Measurements from ENCODE around the gene RERE.
"Not testable (repeated sequence)": the region's sequence is repeated elsewhere in the genome, so short reads cannot be mapped to it uniquely, and the experiment has no call there.

RERE gene

DNA sequence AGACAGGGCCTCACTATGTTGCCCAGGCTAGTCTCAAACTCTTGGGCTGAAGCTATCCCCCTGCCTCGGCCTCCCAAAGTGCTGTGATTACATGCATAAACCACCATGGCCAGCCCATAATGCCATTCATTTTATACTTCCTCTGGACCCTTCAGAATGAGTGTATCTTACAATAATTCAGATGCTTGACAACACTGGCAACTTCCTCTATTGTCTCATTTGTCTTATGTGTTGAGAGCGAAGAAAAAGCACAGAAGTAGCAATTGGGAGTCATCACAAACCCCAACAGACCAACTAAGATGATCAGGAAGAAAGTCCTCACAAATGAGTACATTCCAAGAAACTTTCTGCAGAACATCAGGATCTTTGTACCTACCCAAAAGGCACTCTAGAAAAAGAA lies 191.9 kb downstream of the RERE start:
- no peaks in the 10 kb centered on the region for H3K27me3 ChIP-seq (ENCODE audit: insufficient read depth, low read length)
- no CpG with 5 or more reads among the region's 2 CpGs for WGBS (ENCODE audit: extremely low coverage, insufficient coverage, insufficient read length)
- no peak overlapping the region for H3K18ac ChIP-seq (ENCODE audit: low read length)

DNA sequence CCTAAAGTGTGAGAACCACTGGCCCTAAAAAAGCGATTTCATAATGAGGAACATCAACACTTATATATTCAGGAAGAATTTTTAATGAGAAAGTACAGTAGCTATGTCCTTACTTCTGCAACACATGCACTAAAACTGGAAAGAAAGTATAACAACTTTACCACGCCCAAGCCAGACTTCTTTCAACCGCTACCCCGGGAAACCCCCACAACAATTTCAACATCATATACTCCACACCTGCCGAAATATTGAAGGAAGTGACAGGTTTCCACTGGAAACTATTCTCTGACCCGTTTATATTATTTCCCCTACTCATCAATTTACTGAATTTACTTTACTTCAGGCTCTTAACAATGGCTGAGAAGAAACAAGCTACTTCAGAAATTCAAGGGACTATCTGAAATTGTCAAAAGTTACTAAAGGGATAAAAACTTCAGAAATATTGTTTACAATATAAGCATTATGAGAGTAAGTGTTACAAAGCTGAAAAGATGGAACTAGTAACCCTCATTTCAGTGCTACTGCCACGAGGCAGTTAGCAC lies 193.7 kb downstream of the RERE start:
- H3K4me2 ChIP-seq (ENCODE audit: low read length); H4K91ac ChIP-seq (ENCODE audit: low read depth, low read length); H3K79me1 ChIP-seq (ENCODE audit: low read length); H3K27ac ChIP-seq (ENCODE audit: low read depth, low read length); H3K9ac ChIP-seq (ENCODE audit: low read length); H3K18ac ChIP-seq (ENCODE audit: low read length); H3K27me3 ChIP-seq (ENCODE audit: insufficient read depth, low read length); H2BK5ac ChIP-seq (ENCODE audit: low read depth, low read length, poor library complexity); H3K4ac ChIP-seq (ENCODE audit: low read depth, low read length); H2BK120ac ChIP-seq (ENCODE audit: insufficient read depth, low read length, poor library complexity); H3K23ac ChIP-seq (ENCODE audit: low read length); H2AK5ac ChIP-seq (ENCODE audit: low read length); H3K14ac ChIP-seq (ENCODE audit: low read length); H2AFZ ChIP-seq (ENCODE audit: insufficient read depth, low read length, poor library complexity); H3K4me3 ChIP-seq (ENCODE audit: low read depth, low read length); H4K8ac ChIP-seq (ENCODE audit: low read depth, low read length); H3K79me2 ChIP-seq (ENCODE audit: control insufficient read depth, insufficient read depth, low read length, poor library complexity); H3K36me3 ChIP-seq (ENCODE audit: control insufficient read depth in 1 of 2, insufficient read depth in 2 of 2, low read length in 2 of 2); H4K12ac ChIP-seq (ENCODE audit: low read depth, low read length); H3K9me3 ChIP-seq (ENCODE audit: insufficient read depth, low read depth, low read length); H2BK12ac ChIP-seq (ENCODE audit: low read length); DNase-seq: not testable (repeated sequence)
- peaks cover 8 to 14% of the 10 kb centered on the region in 2 experiments for H3K4me1 ChIP-seq (ENCODE audit: control insufficient read depth in 1 of 2, insufficient read depth in 2 of 2, low read length in 2 of 2)
- WGBS (ENCODE audit: extremely low coverage, insufficient coverage, insufficient read length): no CpG with 5 or more reads among the region's 7 CpGs

More for the DNA sequence above, 191.9 kb downstream of the RERE start:
- Histone ChIP-seq H3K23ac (ENCODE audit: low read length) (no peak overlapping the region), H3K27ac (ENCODE audit: low read depth, low read length) (no peak overlapping the region), H3K79me2 (ENCODE audit: control insufficient read depth, insufficient read depth, low read length, poor library complexity) (no peaks in the 10 kb centered on the region), H4K8ac (ENCODE audit: low read depth, low read length) (no peak overlapping the region), H3K36me3 (ENCODE audit: control insufficient read depth in 1 of 2, insufficient read depth in 2 of 2, low read length in 2 of 2) (no peaks in the 10 kb centered on the region), H4K12ac (ENCODE audit: low read depth, low read length) (no peak overlapping the region), H2BK5ac (ENCODE audit: low read depth, low read length, poor library complexity) (no peak overlapping the region), H3K14ac (ENCODE audit: low read length) (no peak overlapping the region), H3K4me3 (ENCODE audit: low read depth, low read length) (no peak overlapping the region), H2BK12ac (ENCODE audit: low read length) (no peak overlapping the region), H2BK120ac (ENCODE audit: insufficient read depth, low read length, poor library complexity) (no peak overlapping the region), H3K4me1 (ENCODE audit: control insufficient read depth in 1 of 2, insufficient read depth in 2 of 2, low read length in 2 of 2) (peaks cover 8 to 16% of the 10 kb centered on the region in 2 experiments), H3K4me2 (ENCODE audit: low read length) (no peak overlapping the region), H2AK5ac (ENCODE audit: low read length) (no peak overlapping the region), H3K9ac (ENCODE audit: low read length) (no peak overlapping the region), H4K91ac (ENCODE audit: low read depth, low read length) (no peak overlapping the region), H3K9me3 (ENCODE audit: insufficient read depth, low read depth, low read length) (no peaks in the 10 kb centered on the region), H3K79me1 (ENCODE audit: low read length) (peaks cover 2% of the 10 kb centered on the region), H3K4ac (ENCODE audit: low read depth, low read length) (no peak overlapping the region), H2AFZ (ENCODE audit: insufficient read depth, low read length, poor library complexity) (no peak overlapping the region)
- no peak for DNase-seq

DNA sequence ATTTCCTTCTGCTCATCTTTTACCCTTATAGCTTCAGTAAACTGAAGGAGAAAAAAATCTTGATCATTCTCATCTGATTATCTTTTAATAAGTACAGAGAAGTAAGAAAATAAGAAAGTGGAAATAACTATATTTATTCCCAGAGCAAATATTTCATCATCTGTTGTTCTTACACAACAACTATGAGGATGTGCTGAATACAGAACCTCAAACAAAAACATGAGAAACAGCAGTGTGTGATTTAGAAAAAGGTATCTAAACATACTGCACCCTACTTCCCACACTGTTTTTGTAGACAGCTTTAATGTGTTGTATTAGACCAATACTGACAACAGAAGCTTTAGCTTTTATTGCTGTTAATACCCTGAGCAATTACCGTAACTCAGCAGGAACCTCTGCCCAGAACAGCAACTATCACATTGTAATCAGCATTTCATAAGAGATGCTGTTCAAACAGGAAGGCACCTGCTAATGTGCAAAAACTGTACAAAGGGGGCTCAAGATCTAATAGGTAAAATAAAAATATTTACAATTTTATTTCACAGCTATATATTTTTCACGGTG lies 195.6 kb downstream of the RERE start:
- not testable (repeated sequence) for H4K12ac ChIP-seq (ENCODE audit: low read depth, low read length); H2AFZ ChIP-seq (ENCODE audit: insufficient read depth, low read length, poor library complexity); H3K9ac ChIP-seq (ENCODE audit: low read length); H3K4me2 ChIP-seq (ENCODE audit: low read length); H2BK12ac ChIP-seq (ENCODE audit: low read length); H3K79me2 ChIP-seq (ENCODE audit: control insufficient read depth, insufficient read depth, low read length, poor library complexity); H3K36me3 ChIP-seq (ENCODE audit: control insufficient read depth in 1 of 2, insufficient read depth in 2 of 2, low read length in 2 of 2); H3K18ac ChIP-seq (ENCODE audit: low read length); H3K4me1 ChIP-seq (ENCODE audit: control insufficient read depth in 1 of 2, insufficient read depth in 2 of 2, low read length in 2 of 2); H2AK5ac ChIP-seq (ENCODE audit: low read length); H3K27me3 ChIP-seq (ENCODE audit: insufficient read depth, low read length); H3K9me3 ChIP-seq (ENCODE audit: insufficient read depth, low read depth, low read length); DNase-seq; H3K27ac ChIP-seq (ENCODE audit: low read depth, low read length); H3K79me1 ChIP-seq (ENCODE audit: low read length); H3K4ac ChIP-seq (ENCODE audit: low read depth, low read length); H3K23ac ChIP-seq (ENCODE audit: low read length); H4K91ac ChIP-seq (ENCODE audit: low read depth, low read length); H4K8ac ChIP-seq (ENCODE audit: low read depth, low read length); H2BK5ac ChIP-seq (ENCODE audit: low read depth, low read length, poor library complexity); H3K14ac ChIP-seq (ENCODE audit: low read length); H2BK120ac ChIP-seq (ENCODE audit: insufficient read depth, low read length, poor library complexity); H3K4me3 ChIP-seq (ENCODE audit: low read depth, low read length)
- WGBS (ENCODE audit: extremely low coverage, insufficient coverage, insufficient read length): no CpG with 5 or more reads among the region's 2 CpGs

DNA sequence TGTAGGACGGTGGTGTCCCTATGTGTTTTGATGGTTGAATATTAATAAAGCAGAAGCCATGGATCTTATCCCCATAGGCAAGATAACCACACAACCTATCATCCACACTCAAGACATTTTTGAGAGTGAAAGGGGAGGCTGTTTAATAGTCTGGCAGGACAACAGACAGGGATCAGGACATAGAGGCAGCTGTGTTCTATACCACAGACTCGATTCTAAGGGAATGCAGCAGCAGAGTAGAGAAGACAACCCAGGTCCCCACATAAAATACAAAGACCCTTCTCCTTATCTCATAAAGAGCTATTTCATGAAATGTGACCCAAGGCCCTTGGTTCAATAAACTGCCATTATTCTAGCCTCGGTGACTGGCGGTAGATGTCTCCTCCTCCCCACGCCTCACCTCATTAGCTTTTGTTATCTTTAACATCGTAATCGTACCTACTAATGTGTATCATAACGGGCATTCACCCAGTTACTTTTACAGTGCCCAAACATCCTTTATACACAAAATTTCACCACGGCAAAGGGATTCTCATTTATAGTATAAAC lies 196.3 kb downstream of the RERE start:
- H2AFZ ChIP-seq (ENCODE audit: insufficient read depth, low read length, poor library complexity); H3K14ac ChIP-seq (ENCODE audit: low read length); H3K27ac ChIP-seq (ENCODE audit: low read depth, low read length); H3K79me2 ChIP-seq (ENCODE audit: control insufficient read depth, insufficient read depth, low read length, poor library complexity); H4K12ac ChIP-seq (ENCODE audit: low read depth, low read length); H3K9ac ChIP-seq (ENCODE audit: low read length); H3K9me3 ChIP-seq (ENCODE audit: insufficient read depth, low read depth, low read length); H3K4ac ChIP-seq (ENCODE audit: low read depth, low read length); H3K27me3 ChIP-seq (ENCODE audit: insufficient read depth, low read length); H3K4me3 ChIP-seq (ENCODE audit: low read depth, low read length); H3K79me1 ChIP-seq (ENCODE audit: low read length); H2BK5ac ChIP-seq (ENCODE audit: low read depth, low read length, poor library complexity); H3K23ac ChIP-seq (ENCODE audit: low read length); H3K18ac ChIP-seq (ENCODE audit: low read length); H3K4me2 ChIP-seq (ENCODE audit: low read length); H4K91ac ChIP-seq (ENCODE audit: low read depth, low read length); DNase-seq; H2BK120ac ChIP-seq (ENCODE audit: insufficient read depth, low read length, poor library complexity); H3K36me3 ChIP-seq (ENCODE audit: control insufficient read depth in 1 of 2, insufficient read depth in 2 of 2, low read length in 2 of 2); H2BK12ac ChIP-seq (ENCODE audit: low read length); H3K4me1 ChIP-seq (ENCODE audit: control insufficient read depth in 1 of 2, insufficient read depth in 2 of 2, low read length in 2 of 2); H4K8ac ChIP-seq (ENCODE audit: low read depth, low read length); H2AK5ac ChIP-seq (ENCODE audit: low read length): not testable (repeated sequence)
- no CpG with 5 or more reads among the region's 9 CpGs for WGBS (ENCODE audit: extremely low coverage, insufficient coverage, insufficient read length)
